H1 (cell line): Measurements from ENCODE around the gene STAT4. TPM values are rescaled to one million over a fixed set of nuclear protein-coding genes. Genes with fewer than 3 reads are reported as not detected.

Experiments
- CTCF ChIA-PET: fragments of 300-600 bp; sonication (Branson Sonifier 250); formaldehyde crosslinking; loops from one replicate; lab custom pipeline; 2021; ENCODE audit not compliant: partially characterized antibody; lab: Charles Lee
- POLR2A ChIA-PET: fragments of 300-600 bp; sonication (Branson Sonifier 250); formaldehyde crosslinking; loops from one replicate; lab custom pipeline; 2021; ENCODE audit warnings: inconsistent platforms; ENCODE audit not compliant: partially characterized antibody; lab: Charles Lee
- DNase-seq, 2 experiments: peaks; one replicate each; pipeline versions ENCODE4 v3.0.0 to v3.0.0-alpha.2; 2010 to 2022; ENCODE audit warnings: low spot score in 2 of 2, low read depth in 1 of 2, mixed read lengths in 1 of 2
- FAIRE-seq: peaks from 2 replicates; lab custom pipeline; 2011; peaks lifted over from hg19 to GRCh38; lab: Jason Lieb, UNC
- H2AFZ ChIP-seq: 2 replicates; pipeline ENCODE4 v1.8.1; 2012; ENCODE audit warnings: low read length, inconsistent platforms
- H2AK5ac ChIP-seq: 2 replicates; pipeline ENCODE4 v1.6.1; 2013; ENCODE audit warnings: low read depth, low read length
- H2BK120ac ChIP-seq: replicated peaks from 2 replicates; pipeline ENCODE3; 2013; ENCODE audit warnings: low read depth, low read length, inconsistent platforms
- H2BK12ac ChIP-seq: 2 replicates; pipeline ENCODE4 v1.6.1; 2013; ENCODE audit warnings: low read depth, low read length
- H2BK15ac ChIP-seq: 2 replicates; pipeline ENCODE4 v1.6.1; 2013; ENCODE audit warnings: low read length
- H2BK20ac ChIP-seq: 2 replicates; pipeline ENCODE4 v1.6.1; 2013; ENCODE audit warnings: low read length
- H2BK5ac ChIP-seq: 2 replicates; pipeline ENCODE4 v1.6.1; 2013; ENCODE audit warnings: low read depth, low read length
- H3K14ac ChIP-seq: 2 replicates; pipeline ENCODE4 v1.6.1; 2013; ENCODE audit warnings: inconsistent platforms; ENCODE audit not compliant: insufficient read length
- H3K18ac ChIP-seq: 2 replicates; pipeline ENCODE4 v1.6.1; 2013; ENCODE audit warnings: low read length; ENCODE audit errors: extremely low read depth
- H3K23ac ChIP-seq: 2 replicates; pipeline ENCODE4 v1.6.1; 2013; ENCODE audit warnings: inconsistent platforms; ENCODE audit not compliant: insufficient read length
- H3K23me2 ChIP-seq: 2 replicates; pipeline ENCODE4 v1.6.1; 2013; ENCODE audit warnings: low read depth, low read length
- H3K27ac ChIP-seq: 2 replicates; pipeline ENCODE4 v1.6.1; 2011; ENCODE audit warnings: low read depth, low read length, inconsistent platforms
- H3K27me3 ChIP-seq, 4 experiments: replicated peaks in 1 of 4; 1 replicate in 1 of 4; 2 replicates in 3 of 4; pipeline versions ENCODE4 v1.6.1 to v1.8.1; 2011 to 2013; ENCODE audit warnings: low read length in 3 of 4, mild to moderate bottlenecking in 3 of 4, inconsistent platforms in 2 of 4, mixed read lengths in 2 of 4, moderate library complexity in 1 of 4; ENCODE audit not compliant: control insufficient read depth in 3 of 4, insufficient read depth in 3 of 4; ENCODE audit errors: extremely low read depth in 1 of 4
- H3K36me3 ChIP-seq, 4 experiments: 2 replicates each; pipeline versions ENCODE4 v1.6.1 to v1.8.1; 2011 to 2013; ENCODE audit warnings: mild to moderate bottlenecking in 4 of 4, low read length in 3 of 4, moderate library complexity in 2 of 4, control low read depth in 1 of 4, inconsistent platforms in 1 of 4; ENCODE audit not compliant: insufficient read depth in 4 of 4, control insufficient read depth in 2 of 4
- H3K4ac ChIP-seq: replicated peaks from 2 replicates; pipeline ENCODE3; 2013; ENCODE audit warnings: low read length, low read depth, mixed read lengths, inconsistent platforms; ENCODE audit not compliant: insufficient read length
- H3K4me1 ChIP-seq, 4 experiments: replicated peaks in 1 of 4; 1 replicate in 1 of 4; 2 replicates in 3 of 4; pipeline versions ENCODE4 v1.6.1 to v1.8.1; 2011 to 2013; ENCODE audit warnings: low read length in 3 of 4, inconsistent platforms in 2 of 4, mixed read lengths in 1 of 4; ENCODE audit not compliant: insufficient read depth in 4 of 4, control insufficient read depth in 3 of 4
- H3K4me2 ChIP-seq, 2 experiments: 2 replicates each; pipeline versions ENCODE4 v1.6.1 to v1.8.1; 2011 to 2013; ENCODE audit warnings: low read depth in 2 of 2, low read length in 2 of 2, control low read depth in 1 of 2, inconsistent platforms in 1 of 2, mild to moderate bottlenecking in 1 of 2; ENCODE audit not compliant: insufficient read depth in 1 of 2
- H3K4me3 ChIP-seq, 4 experiments: fragments of 200-600, 300-600 bp in 1 of 4; sonication (generic), shearing (Covaris generic), sonication (Bioruptor Twin) in 1 of 4; 2 replicates each; pipeline versions ENCODE4 v1.5.1 to v1.8.1; 2011 to 2016; ENCODE audit warnings: low read length in 4 of 4, low read depth in 3 of 4, control low read depth in 2 of 4, inconsistent platforms in 2 of 4, mild to moderate bottlenecking in 2 of 4, mixed read lengths in 1 of 4, moderate library complexity in 1 of 4; ENCODE audit not compliant: insufficient read depth in 2 of 4; ENCODE audit errors: extremely low read depth in 1 of 4
- H3K56ac ChIP-seq: replicated peaks from 2 replicates; pipeline ENCODE3; 2013; ENCODE audit warnings: low read depth, mild to moderate bottlenecking, mixed read lengths, low read length, inconsistent platforms; ENCODE audit not compliant: insufficient read length
- H3K79me1 ChIP-seq: 2 replicates; pipeline ENCODE4 v1.6.1; 2013; ENCODE audit warnings: low read depth, low read length, control low read depth
- H3K79me2 ChIP-seq, 2 experiments: 2 replicates each; pipeline versions ENCODE4 v1.6.1 to v1.8.1; 2012 to 2013; ENCODE audit warnings: low read length in 2 of 2, mild to moderate bottlenecking in 2 of 2, inconsistent platforms in 1 of 2; ENCODE audit not compliant: insufficient read depth in 2 of 2, control insufficient read depth in 1 of 2
- H3K9ac ChIP-seq, 4 experiments: replicated peaks in 1 of 4; 1 replicate in 1 of 4; 2 replicates in 3 of 4; pipeline versions ENCODE4 v1.6.1 to v1.8.1; 2011 to 2013; ENCODE audit warnings: low read depth in 3 of 4, low read length in 3 of 4, control low read depth in 2 of 4, mild to moderate bottlenecking in 2 of 4, moderate library complexity in 2 of 4, inconsistent platforms in 1 of 4; ENCODE audit errors: extremely low read depth in 1 of 4
- H3K9me3 ChIP-seq, 2 experiments: 2 replicates each; pipeline versions ENCODE4 v1.6.1 to v1.8.1; 2012 to 2013; ENCODE audit warnings: mild to moderate bottlenecking in 2 of 2, moderate library complexity in 2 of 2, control low read depth in 1 of 2, inconsistent platforms in 1 of 2, low read depth in 1 of 2, low read length in 1 of 2, mixed read lengths in 1 of 2; ENCODE audit not compliant: insufficient read depth in 2 of 2
- H4K20me1 ChIP-seq, 2 experiments: replicated peaks in 1 of 2; 2 replicates each; pipeline versions ENCODE3 to v1.8.1; 2011 to 2013; ENCODE audit warnings: inconsistent platforms in 2 of 2, low read length in 2 of 2, mild to moderate bottlenecking in 1 of 2; ENCODE audit not compliant: insufficient read depth in 2 of 2, control insufficient read depth in 1 of 2
- H4K5ac ChIP-seq: 2 replicates; pipeline ENCODE4 v1.6.1; 2013; ENCODE audit warnings: low read length, low read depth, mixed read lengths, inconsistent platforms; ENCODE audit not compliant: insufficient read length
- H4K8ac ChIP-seq: 2 replicates; pipeline ENCODE4 v1.8.0; 2013; ENCODE audit warnings: mild to moderate bottlenecking, moderate library complexity, low read length, inconsistent platforms; ENCODE audit not compliant: insufficient read depth; ENCODE audit errors: extremely low read depth
- H4K91ac ChIP-seq: replicated peaks from 2 replicates; pipeline ENCODE3; 2013; ENCODE audit warnings: low read length, mixed read lengths, inconsistent platforms; ENCODE audit not compliant: insufficient read length
- BACH1 ChIP-seq: IDR thresholded peaks from 2 replicates; pipeline ENCODE4 v1.6.1; 2012; ENCODE audit warnings: low read length, improper control_type of control experiment
- EZH2 ChIP-seq: fragments of 200-600 bp; sonication (generic); IDR thresholded peaks from 2 replicates; pipeline ENCODE4 v1.7.1; 2012; ENCODE audit warnings: low read depth, mild to moderate bottlenecking, moderate library complexity, low read length, inconsistent platforms; ENCODE audit not compliant: severe bottlenecking
- HDAC6 ChIP-seq: IDR thresholded peaks from one replicate; pipeline ENCODE4 v1.7.1; 2012; ENCODE audit warnings: low read depth, mild to moderate bottlenecking, inconsistent platforms, low read length, moderate library complexity
- JUN ChIP-seq: IDR thresholded peaks from 2 replicates; pipeline ENCODE4 v1.6.1; 2011; ENCODE audit warnings: low read depth, mild to moderate bottlenecking, improper control_type of control experiment, low read length
- KDM5A ChIP-seq: fragments of 200-600 bp; IDR thresholded peaks from 2 replicates; pipeline ENCODE4 v1.7.1; 2012; ENCODE audit warnings: mild to moderate bottlenecking, low read length, inconsistent platforms, mixed read lengths
- MAFK ChIP-seq: IDR thresholded peaks from 2 replicates; pipeline ENCODE4 v1.6.1; 2012; ENCODE audit warnings: low read depth, mild to moderate bottlenecking, improper control_type of control experiment, low read length
- NRF1 ChIP-seq: IDR thresholded peaks from 2 replicates; pipeline ENCODE4 v1.6.1; 2011; ENCODE audit warnings: mild to moderate bottlenecking, low read depth, low read length, improper control_type of control experiment
- RXRA ChIP-seq: IDR thresholded peaks from 2 replicates; pipeline ENCODE4 v1.6.1; 2011; ENCODE audit warnings: low read depth, mild to moderate bottlenecking, low read length, moderate library complexity; ENCODE audit not compliant: insufficient read depth
- SIN3A ChIP-seq, 2 experiments: IDR thresholded peaks in 1 of 2; conservative IDR thresholded peaks in 1 of 2; 2 replicates each; pipeline ENCODE4 v1.6.1; 2011 to 2012; ENCODE audit warnings: low read length in 2 of 2, improper control_type of control experiment in 1 of 2, low read depth in 1 of 2, mild to moderate bottlenecking in 1 of 2
- SIRT6 ChIP-seq: IDR thresholded peaks from one replicate; pipeline ENCODE4 v1.7.1; 2012; ENCODE audit warnings: low read length, inconsistent platforms
- SP1 ChIP-seq: IDR thresholded peaks from 2 replicates; pipeline ENCODE4 v1.6.1; 2011; ENCODE audit warnings: low read depth, low read length
- TAF7 ChIP-seq: optimal IDR thresholded peaks from 2 replicates; pipeline ENCODE3; 2011; ENCODE audit warnings: low read depth, mild to moderate bottlenecking, inconsistent platforms, low read length, moderate library complexity, borderline replicate concordance
- whole genome bisulfite sequencing, 2 experiments: shearing (Covaris generic) in 1 of 2; methylation state at CpG; one replicate each; pipeline versions ENCODE4 v1.1.6 to v1.1.7; 2013 to 2015; ENCODE audit warnings: low lambda C conversion rate in 2 of 2, mixed read lengths in 2 of 2, inconsistent platforms in 1 of 2, low coverage in 1 of 2, missing lambda C conversion rate in 1 of 2; ENCODE audit not compliant: insufficient replicate concordance in 2 of 2, insufficient coverage in 1 of 2, insufficient read length in 1 of 2; ENCODE audit errors: extremely low coverage in 1 of 2, missing lambda C conversion rate in 1 of 2; 5-methylcytosine and 5-hydroxymethylcytosine counted together
- polyA plus RNA-seq, 7 experiments: library from polyadenylated mRNA; depleted of rRNA in 3 of 7; stranded (reverse) in 5 of 7; unstranded in 2 of 7; fragments of >200 nt in 5 of 7; fragments of 200-250 nt in 2 of 7; gene quantifications; 1 replicate in 5 of 7; 2 replicates in 1 of 7; 4 replicates in 1 of 7; pipeline versions ENCODE4 v1.2.1 to v1.2.3, GENCODE V29; 2011 to 2013; ENCODE audit warnings: missing spikeins in 2 of 7, mixed read lengths in 2 of 7
- total RNA-seq: library from RNA; stranded (reverse); fragmentation: NEBNext Ultra II Directional; extraction: Animal tissue kit (Norgen Biotek cat#: 25700); gene quantifications from 2 replicates; pipeline ENCODE4 v1.2.1, GENCODE V29; 2021
- TF ChIP-seq, protein P1 (sequence below): IDR thresholded peaks from 2 replicates; pipeline ENCODE4 v1.6.1; 2012; ENCODE audit warnings: inconsistent platforms

Gene STAT4
- total and polyA plus RNA-seq, 2 of the 8 experiments (the other 6 are each of a cell fraction or from before 2014, with no cell fraction given), result 0.36 to 0.63 TPM

DNA sequence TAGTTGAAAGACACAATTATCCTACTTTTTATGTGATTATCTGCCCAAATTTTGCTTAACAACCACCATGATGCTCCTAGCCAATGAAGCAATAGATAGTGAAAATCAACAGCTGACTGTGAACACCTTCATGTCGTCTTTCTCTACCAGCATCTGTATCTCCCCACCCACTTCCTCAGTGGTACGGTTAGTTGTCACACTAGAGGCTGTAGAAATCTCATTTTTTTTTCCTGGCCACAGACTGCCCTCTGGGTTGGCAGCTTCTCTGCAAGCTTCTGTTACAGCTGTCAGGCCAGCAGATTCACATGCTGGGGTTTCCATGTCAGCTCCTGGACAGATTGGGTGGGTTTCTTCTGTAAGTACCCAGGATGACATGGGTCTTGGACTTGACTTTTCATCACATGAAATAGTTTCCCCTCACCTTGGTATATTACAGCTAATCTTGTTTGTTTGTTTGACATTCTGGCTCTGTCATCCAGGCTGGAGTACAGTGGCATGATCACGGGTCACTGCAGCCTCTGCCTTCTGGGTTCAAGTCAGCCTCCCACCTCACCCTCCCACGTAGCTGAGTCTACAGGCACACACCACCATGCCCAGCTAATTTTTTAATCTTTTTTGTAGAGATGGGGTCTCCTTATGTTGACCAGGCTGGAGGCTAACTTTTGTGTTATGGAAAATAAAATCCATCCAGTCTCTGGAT is 24.3 kb downstream of the STAT4 start:
- Histone ChIP-seq H2AK5ac (no peak overlapping the region), H3K4ac (no peak overlapping the region), H4K91ac (no peak overlapping the region), H3K79me1 (no peaks in the 10 kb centered on the region), H3K27me3 (no peaks in the 10 kb centered on the region), H3K23me2 (no peaks in the 10 kb centered on the region), H2BK5ac (no peak overlapping the region), H4K5ac (no peak overlapping the region), H2BK15ac (no peak overlapping the region), H3K23ac (no peak overlapping the region), H3K14ac (no peak overlapping the region), H3K56ac (no peak overlapping the region), H3K27ac (no peak overlapping the region), H3K4me2 (no peak overlapping the region), H2AFZ (no peak overlapping the region), H2BK12ac (no peak overlapping the region), H3K36me3 (no peaks in the 10 kb centered on the region), H4K8ac (no peak overlapping the region), H4K20me1 (no peaks in the 10 kb centered on the region), H3K9ac (no peak overlapping the region), H2BK120ac (no peak overlapping the region), H3K79me2 (no peaks in the 10 kb centered on the region), H2BK20ac (no peak overlapping the region), H3K18ac (no peak overlapping the region), H3K4me3 (no peak overlapping the region), H3K4me1 (no peaks in the 10 kb centered on the region), H3K9me3 (no peaks in the 10 kb centered on the region)
- DNase-seq, result no peak
- ChIA-PET CTCF (interaction anchor here (0.7 to 1.0 kb wide), 2 partner anchors 10 to 131 kb away, joined by 3 to 4 read pairs; no protein-coding TSS in a partner anchor), POLR2A (interaction anchor here (1.6 kb wide), 1 partner anchor 12 kb away, joined by 3 read pairs; no protein-coding TSS in a partner anchor)
- 87% methylated on average over 4 of the region's 4 CpGs; no CpG with 5 or more reads in 1 of the 2 experiments for WGBS, 2 experiments
- FAIRE-seq, result no peak
- TF ChIP-seq SIRT6 (no peak), SIN3A (conservative IDR thresholded peaks at IDR 0.05 in 1 of 2, IDR thresholded peaks at IDR 0.05 in 1 of 2; ENCODE audit: low read depth in 1 of 2, low read length in 2 of 2) (no peak), HDAC6 (no peak), SP1 (no peak), NRF1 (no peak), EZH2 (no peak), TAF7 (no peak), RXRA (no peak), BACH1 (no peak), JUN (no peak), MAFK (no peak), KDM5A (no peak)
- TF ChIP-seq, protein P1, sequence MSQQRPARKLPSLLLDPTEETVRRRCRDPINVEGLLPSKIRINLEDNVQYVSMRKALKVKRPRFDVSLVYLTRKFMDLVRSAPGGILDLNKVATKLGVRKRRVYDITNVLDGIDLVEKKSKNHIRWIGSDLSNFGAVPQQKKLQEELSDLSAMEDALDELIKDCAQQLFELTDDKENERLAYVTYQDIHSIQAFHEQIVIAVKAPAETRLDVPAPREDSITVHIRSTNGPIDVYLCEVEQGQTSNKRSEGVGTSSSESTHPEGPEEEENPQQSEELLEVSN, result no peak
